DOHH2 (cell line): ENCODE results near the gene CFAP97.

Experiments
- H3F3A ChIP-seq: fragments of 200-600 bp; sonication (generic), shearing (Covaris generic); 2 replicates; pipeline ENCODE4 v1.6.0; 2016; ENCODE audit warnings: antibody characterized with exemption, mild to moderate bottlenecking; ENCODE audit not compliant: control insufficient read depth, insufficient read depth
- H3K27ac ChIP-seq: fragments of 200-600 bp; sonication (generic); 2 replicates; pipeline ENCODE4 v1.5.1; 2014; ENCODE audit warnings: low read depth, mild to moderate bottlenecking, low read length, moderate library complexity
- H3K27me3 ChIP-seq: fragments of 200-600 bp; sonication (generic); 2 replicates; pipeline ENCODE4 v1.6.1; 2014; ENCODE audit warnings: mild to moderate bottlenecking, low read length, mixed read lengths; ENCODE audit not compliant: control insufficient read depth
- H3K36me3 ChIP-seq: fragments of 200-600 bp; sonication (generic); 2 replicates; pipeline ENCODE4 v1.6.1; 2014; ENCODE audit warnings: mild to moderate bottlenecking, low read length, moderate library complexity, mixed read lengths; ENCODE audit not compliant: control insufficient read depth
- H3K4me1 ChIP-seq: fragments of 200-600 bp; sonication (generic); 2 replicates; pipeline ENCODE4 v1.6.1; 2014; ENCODE audit warnings: mild to moderate bottlenecking, low read length, mixed read lengths; ENCODE audit not compliant: control insufficient read depth
- H3K4me2 ChIP-seq: fragments of 200-600 bp; sonication (generic); 2 replicates; pipeline ENCODE4 v1.6.0; 2014; ENCODE audit warnings: mild to moderate bottlenecking, low read length, moderate library complexity
- H3K4me3 ChIP-seq: fragments of 200-600 bp; sonication (generic); 2 replicates; pipeline ENCODE4 v1.5.1; 2014; ENCODE audit warnings: mild to moderate bottlenecking, low read length, mixed read lengths
- H3K79me2 ChIP-seq: fragments of 200-600 bp; sonication (generic); 2 replicates; pipeline ENCODE4 v1.6.1; 2014; ENCODE audit warnings: mild to moderate bottlenecking, low read length, mixed read lengths; ENCODE audit not compliant: control insufficient read depth
- H3K9me2 ChIP-seq: fragments of 200-600 bp; sonication (generic); replicated peaks from 2 replicates; pipeline ENCODE4 v1.6.1; 2014; ENCODE audit warnings: mild to moderate bottlenecking, low read length, mixed read lengths; ENCODE audit not compliant: control insufficient read depth
- H3K9me3 ChIP-seq: fragments of 200-600 bp; sonication (generic); 2 replicates; pipeline ENCODE4 v1.6.1; 2014; ENCODE audit warnings: antibody characterized with exemption, low read length, mixed read lengths; ENCODE audit not compliant: control insufficient read depth, insufficient read depth
- H4K20me1 ChIP-seq: fragments of 200-600 bp; sonication (generic); 2 replicates; pipeline ENCODE4 v1.6.0; 2014; ENCODE audit warnings: low read depth, mild to moderate bottlenecking, antibody characterized with exemption, low read length, moderate library complexity; ENCODE audit not compliant: control insufficient read depth, insufficient read depth
- EZH2phosphoT487 ChIP-seq: fragments of 200-600 bp; sonication (generic); IDR thresholded peaks from 2 replicates; pipeline ENCODE4 v1.6.1; 2017; ENCODE audit warnings: borderline replicate concordance, mild to moderate bottlenecking, antibody characterized with exemption, low read length, moderate library complexity, mixed read lengths
- TF ChIP-seq, protein P1 (sequence below): fragments of 200-600 bp; sonication (generic); IDR thresholded peaks from one replicate; pipeline ENCODE4 v1.5.1; 2014; ENCODE audit warnings: antibody characterized with exemption, mild to moderate bottlenecking, low read depth, low read length; ENCODE audit not compliant: poor library complexity, severe bottlenecking

The CFAP97 gene

DNA sequence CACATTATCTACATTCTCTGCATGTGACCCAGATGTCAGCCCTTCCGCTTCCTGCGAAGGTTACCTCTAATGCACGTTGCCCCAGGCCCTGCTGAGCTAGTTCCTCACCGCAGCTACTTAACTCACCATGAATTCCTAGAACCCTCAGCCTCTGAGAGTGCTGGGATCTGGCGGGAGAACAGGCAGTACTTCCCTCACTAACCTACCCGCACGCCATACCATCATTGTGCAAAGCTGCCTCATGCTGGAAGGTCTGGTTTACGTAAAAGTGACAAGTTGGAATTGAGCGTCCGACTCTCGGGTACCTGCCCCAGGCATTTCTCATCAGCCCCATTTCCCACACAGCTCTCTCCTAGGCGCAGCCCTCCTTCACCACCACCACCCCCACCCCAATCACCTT is 54.4 kb downstream of the CFAP97 start:
- Histone ChIP-seq H4K20me1 (no peaks in the 10 kb centered on the region), H3K9me2 (no peaks in the 10 kb centered on the region), H3K36me3 (peaks cover 48% of the 10 kb centered on the region), H3K27me3 (no peaks in the 10 kb centered on the region), H3K4me1 (peaks cover 24% of the 10 kb centered on the region), H3K9me3 (no peaks in the 10 kb centered on the region), H3K79me2 (peaks cover 13% of the 10 kb centered on the region), H3K4me2 (no peak overlapping the region), H3K4me3 (no peak overlapping the region), H3F3A (peaks cover 6% of the 10 kb centered on the region; the same call in 1 of the 2 replicates), H3K27ac (no peak overlapping the region)
- no peak for TF ChIP-seq EZH2phosphoT487
- TF ChIP-seq, protein P1, sequence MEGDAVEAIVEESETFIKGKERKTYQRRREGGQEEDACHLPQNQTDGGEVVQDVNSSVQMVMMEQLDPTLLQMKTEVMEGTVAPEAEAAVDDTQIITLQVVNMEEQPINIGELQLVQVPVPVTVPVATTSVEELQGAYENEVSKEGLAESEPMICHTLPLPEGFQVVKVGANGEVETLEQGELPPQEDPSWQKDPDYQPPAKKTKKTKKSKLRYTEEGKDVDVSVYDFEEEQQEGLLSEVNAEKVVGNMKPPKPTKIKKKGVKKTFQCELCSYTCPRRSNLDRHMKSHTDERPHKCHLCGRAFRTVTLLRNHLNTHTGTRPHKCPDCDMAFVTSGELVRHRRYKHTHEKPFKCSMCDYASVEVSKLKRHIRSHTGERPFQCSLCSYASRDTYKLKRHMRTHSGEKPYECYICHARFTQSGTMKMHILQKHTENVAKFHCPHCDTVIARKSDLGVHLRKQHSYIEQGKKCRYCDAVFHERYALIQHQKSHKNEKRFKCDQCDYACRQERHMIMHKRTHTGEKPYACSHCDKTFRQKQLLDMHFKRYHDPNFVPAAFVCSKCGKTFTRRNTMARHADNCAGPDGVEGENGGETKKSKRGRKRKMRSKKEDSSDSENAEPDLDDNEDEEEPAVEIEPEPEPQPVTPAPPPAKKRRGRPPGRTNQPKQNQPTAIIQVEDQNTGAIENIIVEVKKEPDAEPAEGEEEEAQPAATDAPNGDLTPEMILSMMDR = no peak

DNA sequence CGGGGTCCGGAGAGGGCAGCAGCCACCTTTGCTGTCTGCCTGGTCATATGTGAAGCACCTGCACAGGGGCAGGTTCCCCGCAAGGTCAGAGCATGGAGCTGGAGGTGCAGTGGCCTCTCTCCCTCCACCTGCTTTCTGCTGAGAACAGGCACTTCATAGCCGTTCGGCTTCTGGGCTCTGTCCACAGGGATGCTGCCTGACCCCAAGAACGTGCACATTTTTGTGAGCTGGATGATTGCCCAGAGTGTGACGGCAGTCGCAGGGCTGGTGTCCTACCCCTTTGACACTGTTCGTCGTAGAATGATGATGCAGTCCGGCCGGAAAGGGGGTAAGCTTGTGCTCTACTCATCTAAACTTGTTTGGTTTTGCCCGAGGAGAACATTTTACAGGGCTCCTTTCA is 58.2 kb downstream of the CFAP97 start:
- peaks cover 6% of the 10 kb centered on the region for H3F3A ChIP-seq
- no peak overlapping the region for H3K27ac ChIP-seq
- no peaks in the 10 kb centered on the region for H3K9me3 ChIP-seq
- H3K4me1 ChIP-seq = peaks cover 22% of the 10 kb centered on the region
- H3K9me2 ChIP-seq = no peaks in the 10 kb centered on the region
- H4K20me1 ChIP-seq = no peaks in the 10 kb centered on the region
- H3K4me3 ChIP-seq = no peak overlapping the region
- no peak for TF ChIP-seq EZH2phosphoT487
- TF ChIP-seq, protein P1 = no peak
- H3K79me2 ChIP-seq = peaks cover 22% of the 10 kb centered on the region
- H3K4me2 ChIP-seq = no peak overlapping the region
- H3K27me3 ChIP-seq = no peaks in the 10 kb centered on the region
- H3K36me3 ChIP-seq = peaks cover 33% of the 10 kb centered on the region

GRCh38 chr4:185144601-185145240 is 59.1 kb downstream of the CFAP97 start:
- H3K36me3 ChIP-seq = peaks cover 31% of the 10 kb centered on the region
- H4K20me1 ChIP-seq = no peaks in the 10 kb centered on the region
- no peak for TF ChIP-seq EZH2phosphoT487
- TF ChIP-seq, protein P1 = no peak
- H3K4me2 ChIP-seq = peak overlapping the region; percentile 76
- H3K9me3 ChIP-seq = no peaks in the 10 kb centered on the region
- peaks cover 6% of the 10 kb centered on the region for H3F3A ChIP-seq
- H3K79me2 ChIP-seq = peaks cover 22% of the 10 kb centered on the region
- H3K4me3 ChIP-seq = peak overlapping the region; percentile 86
- H3K4me1 ChIP-seq = peaks cover 20% of the 10 kb centered on the region
- H3K27me3 ChIP-seq = no peaks in the 10 kb centered on the region
- H3K9me2 ChIP-seq = no peaks in the 10 kb centered on the region
- H3K27ac ChIP-seq = no peak overlapping the region
